ENCODE measurements around the gene WNT2B. TPM values are rescaled to one million over a fixed set of nuclear protein-coding genes. Genes with fewer than 3 reads are reported as not detected.

The WNT2B gene
- total RNA-seq, 2 donors from 2014 or later = 0.51 to 0.57 TPM

GRCh38 chr1:112558634-112559033 lies 49.9 kb downstream of the WNT2B start:
- no peak overlapping the region for H3K4me3 ChIP-seq (ENCODE audit: low read length)
- 96% methylated on average over 3 of the region's 3 CpGs for WGBS, 2 experiments (ENCODE audit: insufficient coverage in 1 of 2, insufficient read length in 1 of 2)
- Mint-ChIP-seq H3K4me1 (no peaks in the 10 kb centered on the region), H3K4me3 (no peak overlapping the region), H3K27me3 (ENCODE audit: insufficient read depth) (no peaks in the 10 kb centered on the region), H3K27ac (no peak overlapping the region), H3K36me3 (ENCODE audit: low read depth) (peaks cover 12% of the 10 kb centered on the region), H3K9me3 (peaks cover 4% of the 10 kb centered on the region)
- TF ChIP-seq, protein P1, sequence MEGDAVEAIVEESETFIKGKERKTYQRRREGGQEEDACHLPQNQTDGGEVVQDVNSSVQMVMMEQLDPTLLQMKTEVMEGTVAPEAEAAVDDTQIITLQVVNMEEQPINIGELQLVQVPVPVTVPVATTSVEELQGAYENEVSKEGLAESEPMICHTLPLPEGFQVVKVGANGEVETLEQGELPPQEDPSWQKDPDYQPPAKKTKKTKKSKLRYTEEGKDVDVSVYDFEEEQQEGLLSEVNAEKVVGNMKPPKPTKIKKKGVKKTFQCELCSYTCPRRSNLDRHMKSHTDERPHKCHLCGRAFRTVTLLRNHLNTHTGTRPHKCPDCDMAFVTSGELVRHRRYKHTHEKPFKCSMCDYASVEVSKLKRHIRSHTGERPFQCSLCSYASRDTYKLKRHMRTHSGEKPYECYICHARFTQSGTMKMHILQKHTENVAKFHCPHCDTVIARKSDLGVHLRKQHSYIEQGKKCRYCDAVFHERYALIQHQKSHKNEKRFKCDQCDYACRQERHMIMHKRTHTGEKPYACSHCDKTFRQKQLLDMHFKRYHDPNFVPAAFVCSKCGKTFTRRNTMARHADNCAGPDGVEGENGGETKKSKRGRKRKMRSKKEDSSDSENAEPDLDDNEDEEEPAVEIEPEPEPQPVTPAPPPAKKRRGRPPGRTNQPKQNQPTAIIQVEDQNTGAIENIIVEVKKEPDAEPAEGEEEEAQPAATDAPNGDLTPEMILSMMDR (conservative IDR thresholded peaks at IDR 0.05) = no peak
- no peaks in the 10 kb centered on the region for H3K9me3 ChIP-seq (ENCODE audit: control insufficient read depth, low read length)
- DNase-seq = no peak
- no peaks in the 10 kb centered on the region for H3K4me1 ChIP-seq (ENCODE audit: control insufficient read depth, insufficient read depth, low read length)
- no peak overlapping the region for H3K9ac ChIP-seq (ENCODE audit: extremely low read depth, low read length, poor library complexity, severe bottlenecking)
- H3K27me3 ChIP-seq (ENCODE audit: control insufficient read depth, insufficient read depth, low read length, poor library complexity, severe bottlenecking) = no peaks in the 10 kb centered on the region
- H3K36me3 ChIP-seq (ENCODE audit: control insufficient read depth, insufficient read depth, low read length) = peaks cover 9% of the 10 kb centered on the region
- H3K27ac ChIP-seq (ENCODE audit: low read depth, low read length) = no peak overlapping the region

DNA sequence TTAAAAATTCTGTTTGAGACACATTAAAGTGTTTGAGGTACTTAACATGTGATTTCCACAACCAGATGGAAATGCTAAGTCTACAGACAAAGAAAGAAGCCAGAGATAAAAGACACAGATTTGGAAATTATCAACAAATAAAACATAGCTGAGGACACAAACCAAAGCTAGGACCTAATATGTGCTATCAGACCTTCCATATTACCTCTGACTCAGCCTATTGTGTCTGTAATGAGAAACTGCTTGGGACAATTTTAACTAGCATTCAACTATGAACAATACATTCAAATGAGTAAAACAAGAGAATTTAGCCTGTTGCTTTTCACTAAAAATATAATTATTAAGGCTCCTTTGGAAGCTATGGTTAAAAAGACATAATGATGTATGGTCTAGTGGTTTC lies 54.6 kb downstream of the WNT2B start:
- Mint-ChIP-seq H3K4me1 (no peaks in the 10 kb centered on the region), H3K4me3 (no peak overlapping the region), H3K27ac (no peak overlapping the region), H3K36me3 (ENCODE audit: low read depth) (peaks cover 23% of the 10 kb centered on the region), H3K9me3 (peaks cover 4% of the 10 kb centered on the region), H3K27me3 (ENCODE audit: insufficient read depth) (no peaks in the 10 kb centered on the region)
- Histone ChIP-seq H3K27ac (ENCODE audit: low read depth, low read length) (no peak overlapping the region), H3K4me1 (ENCODE audit: control insufficient read depth, insufficient read depth, low read length) (peaks cover 4% of the 10 kb centered on the region), H3K9ac (ENCODE audit: extremely low read depth, low read length, poor library complexity, severe bottlenecking) (no peak overlapping the region), H3K4me3 (ENCODE audit: low read length) (no peak overlapping the region), H3K36me3 (ENCODE audit: control insufficient read depth, insufficient read depth, low read length) (peaks cover 10% of the 10 kb centered on the region), H3K27me3 (ENCODE audit: control insufficient read depth, insufficient read depth, low read length, poor library complexity, severe bottlenecking) (no peaks in the 10 kb centered on the region), H3K9me3 (ENCODE audit: control insufficient read depth, low read length) (no peaks in the 10 kb centered on the region)
- no peak for DNase-seq
- TF ChIP-seq, protein P1 (conservative IDR thresholded peaks at IDR 0.05) = no peak

GRCh38 chr1:112564081-112564480 lies 55.3 kb downstream of the WNT2B start:
- no peaks in the 10 kb centered on the region for H3K4me1 Mint-ChIP-seq
- Histone ChIP-seq H3K9ac (ENCODE audit: extremely low read depth, low read length, poor library complexity, severe bottlenecking) (no peak overlapping the region), H3K9me3 (ENCODE audit: control insufficient read depth, low read length) (no peaks in the 10 kb centered on the region), H3K4me1 (ENCODE audit: control insufficient read depth, insufficient read depth, low read length) (peaks cover 4% of the 10 kb centered on the region), H3K27me3 (ENCODE audit: control insufficient read depth, insufficient read depth, low read length, poor library complexity, severe bottlenecking) (no peaks in the 10 kb centered on the region), H3K36me3 (ENCODE audit: control insufficient read depth, insufficient read depth, low read length) (peaks cover 10% of the 10 kb centered on the region), H3K4me3 (ENCODE audit: low read length) (no peak overlapping the region), H3K27ac (ENCODE audit: low read depth, low read length) (no peak overlapping the region)
- H3K27me3 Mint-ChIP-seq (ENCODE audit: insufficient read depth) = no peaks in the 10 kb centered on the region
- DNase-seq = no peak
- H3K9me3 Mint-ChIP-seq = peaks cover 4% of the 10 kb centered on the region
- no peak overlapping the region for H3K4me3 Mint-ChIP-seq
- TF ChIP-seq, protein P1 (conservative IDR thresholded peaks at IDR 0.05) = no peak
- peaks cover 22% of the 10 kb centered on the region for H3K36me3 Mint-ChIP-seq (ENCODE audit: low read depth)
- no peak overlapping the region for H3K27ac Mint-ChIP-seq
- WGBS, 2 experiments (ENCODE audit: insufficient coverage in 1 of 2, insufficient read length in 1 of 2) = 80 to 94% methylated on average over 1 of the region's 1 CpG
